HepG2 (cell line): ENCODE data around the gene NAA15. TPM values are rescaled to one million over a fixed set of nuclear protein-coding genes. Genes with fewer than 3 reads are reported as not detected.
A peak's percentile ranks its signal among the peaks of the same experiment; 100 is the strongest.

ENCODE experiments used
- AHDC1 ChIP-seq: sonication (generic); formaldehyde crosslinking; IDR thresholded peaks from 2 replicates; pipeline ENCODE4 v1.5.1; 2020; ENCODE audit warnings: mild to moderate bottlenecking, missing genetic modification reagents, borderline replicate concordance
- MAF1 ChIP-seq: sonication (generic); formaldehyde crosslinking; IDR thresholded peaks from 2 replicates; pipeline ENCODE4 v1.5.0; 2020; ENCODE audit warnings: missing genetic modification reagents, borderline replicate concordance
- MEIS2 ChIP-seq: sonication (generic); formaldehyde crosslinking; IDR thresholded peaks from 2 replicates; pipeline ENCODE4 v1.9.0; 2021; ENCODE audit warnings: mild to moderate bottlenecking, missing genetic modification reagents
- TCF7L2 ChIP-seq: IDR thresholded peaks from 2 replicates; pipeline ENCODE4 v1.6.1; 2011; ENCODE audit warnings: mild to moderate bottlenecking, low read depth, low read length, moderate library complexity
- THAP8 ChIP-seq: sonication (generic); formaldehyde crosslinking; IDR thresholded peaks from 2 replicates; pipeline ENCODE4 v1.5.1; 2020; ENCODE audit warnings: missing genetic modification reagents, mild to moderate bottlenecking, borderline replicate concordance
- ZNF232 ChIP-seq: sonication (generic); formaldehyde crosslinking; IDR thresholded peaks from 2 replicates; pipeline ENCODE4 v1.4.0; 2020; ENCODE audit warnings: missing genetic modification reagents, borderline replicate concordance
- ZNF253 ChIP-seq: sonication (generic); formaldehyde crosslinking; IDR thresholded peaks from 2 replicates; pipeline ENCODE4 v1.8.0; 2022; ENCODE audit warnings: mild to moderate bottlenecking, missing genetic modification reagents, borderline replicate concordance
- ZNF543 ChIP-seq: sonication (generic); formaldehyde crosslinking; IDR thresholded peaks from 2 replicates; pipeline ENCODE4 v1.4.0; 2020; ENCODE audit warnings: mild to moderate bottlenecking, missing genetic modification reagents
- ZNF557 ChIP-seq: sonication (generic); formaldehyde crosslinking; IDR thresholded peaks from 2 replicates; pipeline ENCODE4 v1.4.0; 2020; ENCODE audit warnings: missing genetic modification reagents
- ZNF564 ChIP-seq: sonication (generic); formaldehyde crosslinking; IDR thresholded peaks from 2 replicates; pipeline ENCODE4 v1.8.1; 2023; ENCODE audit warnings: mild to moderate bottlenecking, missing genetic modification reagents
- ZSCAN22 ChIP-seq: sonication (generic); formaldehyde crosslinking; IDR thresholded peaks from 2 replicates; pipeline ENCODE4 v1.4.0; 2020; ENCODE audit warnings: mild to moderate bottlenecking, missing genetic modification reagents
- ZSCAN25 ChIP-seq: sonication (generic); formaldehyde crosslinking; IDR thresholded peaks from 2 replicates; pipeline ENCODE4 v1.8.0; 2022; ENCODE audit warnings: mild to moderate bottlenecking, missing genetic modification reagents
- polyA plus RNA-seq, 8 experiments: library from polyadenylated mRNA; depleted of rRNA in 3 of 8; stranded (reverse) in 7 of 8; unstranded in 1 of 8; fragments of >200 nt; fragmentation: Illumina TruSeq in 4 of 8; extraction: Trizol in 4 of 8; gene quantifications; 2 replicates each; pipeline versions ENCODE4 v1.2.1 to v1.2.3, GENCODE V29; 2011 to 2016; ENCODE audit warnings: low read depth in 4 of 8, missing spikeins in 1 of 8, mixed read lengths in 1 of 8; ENCODE audit not compliant: insufficient read depth in 1 of 8
- total RNA-seq, 5 experiments: library from RNA; depleted of rRNA; stranded (reverse); fragments of >200 nt; fragmentation: Illumina TruSeq; extraction: Trizol; gene quantifications; 2 replicates each; pipeline ENCODE4 v1.2.3, GENCODE V29; 2016; ENCODE audit warnings: low read depth in 1 of 5
- TF ChIP-seq, protein P1 (sequence below): sonication (generic); formaldehyde crosslinking; IDR thresholded peaks from 2 replicates; pipeline ENCODE4 v1.8.0; 2022; ENCODE audit warnings: missing genetic modification reagents, mild to moderate bottlenecking, borderline replicate concordance
- TF ChIP-seq, protein P2 (sequence below): sonication (generic); formaldehyde crosslinking; conservative IDR thresholded peaks from 2 replicates; pipeline ENCODE4 v1.4.0; 2020; ENCODE audit warnings: mild to moderate bottlenecking, missing genetic modification reagents, moderate library complexity

NAA15 gene
- total and polyA plus RNA-seq, 2 of the 13 experiments (the other 11 are each of a cell fraction or from before 2014, with no cell fraction given): 6.2 to 50.2 TPM

DNA sequence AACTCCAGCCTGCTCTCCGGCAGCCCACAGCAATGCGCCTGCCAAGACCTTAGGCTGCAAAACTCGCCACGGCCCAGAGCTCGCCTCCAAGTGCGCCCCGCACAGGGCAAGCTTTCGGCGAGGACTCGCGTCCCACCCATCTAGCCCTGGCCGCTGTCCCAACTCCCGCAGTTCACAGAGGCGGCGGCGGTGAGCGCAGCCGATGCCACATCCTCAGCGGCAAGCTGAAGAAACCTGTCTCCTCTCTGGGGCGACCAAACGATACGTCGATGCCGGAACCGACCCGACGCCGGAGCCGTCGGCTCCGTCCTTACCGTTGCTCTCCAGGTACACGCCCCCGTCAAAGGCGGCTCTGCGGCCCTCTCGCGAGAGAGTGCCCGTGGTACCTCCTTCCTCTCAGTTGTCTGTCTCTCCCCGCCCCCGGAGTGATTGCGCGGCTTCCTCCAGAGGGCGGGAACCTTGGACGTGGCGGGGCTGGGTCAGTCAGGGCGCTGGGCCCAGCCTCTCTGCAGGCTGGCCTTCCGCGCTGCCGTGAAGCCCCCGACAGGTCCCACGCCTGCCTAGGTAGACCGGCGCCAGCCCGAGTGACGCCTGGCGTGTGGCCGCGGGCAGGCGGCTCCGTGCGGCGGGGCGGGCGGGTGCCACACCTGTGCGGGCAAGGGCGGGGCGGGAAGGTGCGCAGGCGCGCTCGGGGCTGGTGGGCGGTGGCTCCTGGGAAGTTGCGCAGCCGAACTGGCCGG lies 152.2 kb downstream of the NAA15 start (continued):
- TF ChIP-seq AHDC1 (CRISPR knock-in tag) (no peak), THAP8 (CRISPR knock-in tag) (no peak), ZNF564 (CRISPR knock-in tag) (0 out of 2 replicates have a peak, but pooled peaks have one; percentile 63), MEIS2 (CRISPR knock-in tag) (no peak), ZSCAN22 (CRISPR knock-in tag) (no peak), ZNF543 (CRISPR knock-in tag) (peak; percentile 93), ZNF253 (no peak), ZSCAN25 (peak; percentile 80; the same call in 1 of the 2 replicates), TCF7L2 (no peak), MAF1 (CRISPR knock-in tag) (no peak), ZNF232 (CRISPR knock-in tag) (no peak), ZNF557 (CRISPR knock-in tag) (no peak)
- TF ChIP-seq, protein P1, sequence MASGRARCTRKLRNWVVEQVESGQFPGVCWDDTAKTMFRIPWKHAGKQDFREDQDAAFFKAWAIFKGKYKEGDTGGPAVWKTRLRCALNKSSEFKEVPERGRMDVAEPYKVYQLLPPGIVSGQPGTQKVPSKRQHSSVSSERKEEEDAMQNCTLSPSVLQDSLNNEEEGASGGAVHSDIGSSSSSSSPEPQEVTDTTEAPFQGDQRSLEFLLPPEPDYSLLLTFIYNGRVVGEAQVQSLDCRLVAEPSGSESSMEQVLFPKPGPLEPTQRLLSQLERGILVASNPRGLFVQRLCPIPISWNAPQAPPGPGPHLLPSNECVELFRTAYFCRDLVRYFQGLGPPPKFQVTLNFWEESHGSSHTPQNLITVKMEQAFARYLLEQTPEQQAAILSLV: no peak; the same call in 1 of the 2 replicates
- TF ChIP-seq, protein P2, sequence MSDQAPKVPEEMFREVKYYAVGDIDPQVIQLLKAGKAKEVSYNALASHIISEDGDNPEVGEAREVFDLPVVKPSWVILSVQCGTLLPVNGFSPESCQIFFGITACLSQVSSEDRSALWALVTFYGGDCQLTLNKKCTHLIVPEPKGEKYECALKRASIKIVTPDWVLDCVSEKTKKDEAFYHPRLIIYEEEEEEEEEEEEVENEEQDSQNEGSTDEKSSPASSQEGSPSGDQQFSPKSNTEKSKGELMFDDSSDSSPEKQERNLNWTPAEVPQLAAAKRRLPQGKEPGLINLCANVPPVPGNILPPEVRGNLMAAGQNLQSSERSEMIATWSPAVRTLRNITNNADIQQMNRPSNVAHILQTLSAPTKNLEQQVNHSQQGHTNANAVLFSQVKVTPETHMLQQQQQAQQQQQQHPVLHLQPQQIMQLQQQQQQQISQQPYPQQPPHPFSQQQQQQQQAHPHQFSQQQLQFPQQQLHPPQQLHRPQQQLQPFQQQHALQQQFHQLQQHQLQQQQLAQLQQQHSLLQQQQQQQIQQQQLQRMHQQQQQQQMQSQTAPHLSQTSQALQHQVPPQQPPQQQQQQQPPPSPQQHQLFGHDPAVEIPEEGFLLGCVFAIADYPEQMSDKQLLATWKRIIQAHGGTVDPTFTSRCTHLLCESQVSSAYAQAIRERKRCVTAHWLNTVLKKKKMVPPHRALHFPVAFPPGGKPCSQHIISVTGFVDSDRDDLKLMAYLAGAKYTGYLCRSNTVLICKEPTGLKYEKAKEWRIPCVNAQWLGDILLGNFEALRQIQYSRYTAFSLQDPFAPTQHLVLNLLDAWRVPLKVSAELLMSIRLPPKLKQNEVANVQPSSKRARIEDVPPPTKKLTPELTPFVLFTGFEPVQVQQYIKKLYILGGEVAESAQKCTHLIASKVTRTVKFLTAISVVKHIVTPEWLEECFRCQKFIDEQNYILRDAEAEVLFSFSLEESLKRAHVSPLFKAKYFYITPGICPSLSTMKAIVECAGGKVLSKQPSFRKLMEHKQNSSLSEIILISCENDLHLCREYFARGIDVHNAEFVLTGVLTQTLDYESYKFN (CRISPR knock-in tag): peak; percentile 59
